ENCODE data around the gene RRM1. TPM values are rescaled to one million over a fixed set of nuclear protein-coding genes. Genes with fewer than 3 reads are reported as not detected.

The RRM1 gene
- total and polyA plus RNA-seq, 4 donors: 8.0 to 69.9 (median 16.3) TPM

GRCh38 chr11:4181782-4182721, 87.5 kb downstream of the RRM1 start:
- Histone ChIP-seq H3K9ac (ENCODE audit: low read depth in 1 of 2, low read length in 2 of 2) (no peak overlapping the region), H3K4me1 (ENCODE audit: control insufficient read depth in 4 of 4, insufficient read depth in 4 of 4, low read length in 3 of 4) (peaks cover 3 to 57% (median 41%) of the 10 kb centered on the region in 4 donors), H3K9me3 (ENCODE audit: control insufficient read depth in 4 of 4, low read length in 3 of 4) (no peaks in the 10 kb centered on the region), H3K4me3 (ENCODE audit: low read depth in 1 of 3, low read length in 3 of 3) (no peak overlapping the region), H3K27me3 (ENCODE audit: control insufficient read depth in 4 of 4, insufficient read depth in 4 of 4, low read length in 3 of 4) (no peaks in the 10 kb centered on the region), H3K27ac (ENCODE audit: low read depth in 1 of 2, low read length in 2 of 2) (peak overlapping the region; percentile 8 to 16), H3K36me3 (ENCODE audit: control insufficient read depth in 4 of 4, insufficient read depth in 3 of 4, low read depth in 1 of 4, low read length in 3 of 4) (no peaks in the 10 kb centered on the region)
- TF ChIP-seq CTCF (IDR thresholded peaks at IDR 0.05; ENCODE audit: low read depth, low read length, missing input control) (peak; percentile 85), RAD21 (IDR thresholded peaks at IDR 0.05) (peak; percentile 87 to 91)
- TF ChIP-seq, protein P1, sequence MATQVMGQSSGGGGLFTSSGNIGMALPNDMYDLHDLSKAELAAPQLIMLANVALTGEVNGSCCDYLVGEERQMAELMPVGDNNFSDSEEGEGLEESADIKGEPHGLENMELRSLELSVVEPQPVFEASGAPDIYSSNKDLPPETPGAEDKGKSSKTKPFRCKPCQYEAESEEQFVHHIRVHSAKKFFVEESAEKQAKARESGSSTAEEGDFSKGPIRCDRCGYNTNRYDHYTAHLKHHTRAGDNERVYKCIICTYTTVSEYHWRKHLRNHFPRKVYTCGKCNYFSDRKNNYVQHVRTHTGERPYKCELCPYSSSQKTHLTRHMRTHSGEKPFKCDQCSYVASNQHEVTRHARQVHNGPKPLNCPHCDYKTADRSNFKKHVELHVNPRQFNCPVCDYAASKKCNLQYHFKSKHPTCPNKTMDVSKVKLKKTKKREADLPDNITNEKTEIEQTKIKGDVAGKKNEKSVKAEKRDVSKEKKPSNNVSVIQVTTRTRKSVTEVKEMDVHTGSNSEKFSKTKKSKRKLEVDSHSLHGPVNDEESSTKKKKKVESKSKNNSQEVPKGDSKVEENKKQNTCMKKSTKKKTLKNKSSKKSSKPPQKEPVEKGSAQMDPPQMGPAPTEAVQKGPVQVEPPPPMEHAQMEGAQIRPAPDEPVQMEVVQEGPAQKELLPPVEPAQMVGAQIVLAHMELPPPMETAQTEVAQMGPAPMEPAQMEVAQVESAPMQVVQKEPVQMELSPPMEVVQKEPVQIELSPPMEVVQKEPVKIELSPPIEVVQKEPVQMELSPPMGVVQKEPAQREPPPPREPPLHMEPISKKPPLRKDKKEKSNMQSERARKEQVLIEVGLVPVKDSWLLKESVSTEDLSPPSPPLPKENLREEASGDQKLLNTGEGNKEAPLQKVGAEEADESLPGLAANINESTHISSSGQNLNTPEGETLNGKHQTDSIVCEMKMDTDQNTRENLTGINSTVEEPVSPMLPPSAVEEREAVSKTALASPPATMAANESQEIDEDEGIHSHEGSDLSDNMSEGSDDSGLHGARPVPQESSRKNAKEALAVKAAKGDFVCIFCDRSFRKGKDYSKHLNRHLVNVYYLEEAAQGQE (IDR thresholded peaks at IDR 0.05): no peak
- peak; percentile 50 for DNase-seq (ENCODE audit: low spot score)
- WGBS: 51% methylated on average over 9 of the region's 9 CpGs

- DNase-seq (ENCODE audit: low spot score): no peak
- Histone ChIP-seq H3K36me3 (ENCODE audit: control insufficient read depth in 4 of 4, insufficient read depth in 3 of 4, low read depth in 1 of 4, low read length in 3 of 4) (no peaks in the 10 kb centered on the region), H3K27ac (ENCODE audit: low read depth in 1 of 2, low read length in 2 of 2) (peak overlapping the region; percentile 72 to 77), H3K4me3 (ENCODE audit: low read depth in 1 of 3, low read length in 3 of 3) (no peak overlapping the region), H3K9ac (ENCODE audit: low read depth in 1 of 2, low read length in 2 of 2) (no peak overlapping the region), H3K27me3 (ENCODE audit: control insufficient read depth in 4 of 4, insufficient read depth in 4 of 4, low read length in 3 of 4) (no peaks in the 10 kb centered on the region), H3K4me1 (ENCODE audit: control insufficient read depth in 4 of 4, insufficient read depth in 4 of 4, low read length in 3 of 4) (peaks cover 5 to 58% (median 43%) of the 10 kb centered on the region in 4 donors), H3K9me3 (ENCODE audit: control insufficient read depth in 4 of 4, low read length in 3 of 4) (no peaks in the 10 kb centered on the region)
- TF ChIP-seq SP1 (IDR thresholded peaks at IDR 0.05) (no peak), ATF3 (IDR thresholded peaks at IDR 0.05) (no peak), FOXA2 (IDR thresholded peaks at IDR 0.05) (no peak), FOXA1 (IDR thresholded peaks at IDR 0.05) (no peak), GABPA (IDR thresholded peaks at IDR 0.05 in 1 of 2, conservative IDR thresholded peaks at IDR 0.05 in 1 of 2) (no peak), NR2F2 (IDR thresholded peaks at IDR 0.05) (no peak), RAD21 (IDR thresholded peaks at IDR 0.05) (no peak), EGR1 (IDR thresholded peaks at IDR 0.05; ENCODE audit: low read depth in 2 of 2) (no peak), YY1 (IDR thresholded peaks at IDR 0.05) (no peak), TAF1 (conservative IDR thresholded peaks at IDR 0.05) (no peak), HNF4A (conservative IDR thresholded peaks at IDR 0.05) (no peak), CTCF (IDR thresholded peaks at IDR 0.05; ENCODE audit: low read depth, low read length, missing input control) (no peak), HNF4G (IDR thresholded peaks at IDR 0.05) (no peak), JUND (IDR thresholded peaks at IDR 0.05) (no peak)
- TF ChIP-seq, protein P1 (IDR thresholded peaks at IDR 0.05): no peak
- TF ChIP-seq, protein P2, sequence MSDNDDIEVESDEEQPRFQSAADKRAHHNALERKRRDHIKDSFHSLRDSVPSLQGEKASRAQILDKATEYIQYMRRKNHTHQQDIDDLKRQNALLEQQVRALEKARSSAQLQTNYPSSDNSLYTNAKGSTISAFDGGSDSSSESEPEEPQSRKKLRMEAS (IDR thresholded peaks at IDR 0.05): no peak
- 87% methylated on average over 14 of the region's 14 CpGs for WGBS
Observed at GRCh38 chr11:4183410-4184057, 88.9 kb downstream of the RRM1 start.
